HL-60 (cell line): ENCODE results near the gene NOS1AP.

Experiments
- DNase-seq, 2 experiments: peaks; one replicate each; pipeline ENCODE4 v3.0.0-alpha.2; 2010 to 2020; ENCODE audit warnings: low read depth in 1 of 2, low spot score in 1 of 2
- H3K27ac ChIP-seq: fragments of 250-450 bp; sonication (Bioruptor Pico); replicated peaks from 2 replicates; pipeline ENCODE4 v1.5.1; 2020; ENCODE audit warnings: mild to moderate bottlenecking, moderate library complexity
- H3K27me3 ChIP-seq: fragments of 250-450 bp; sonication (Bioruptor Pico); 2 replicates; pipeline ENCODE4 v1.5.1; 2021; ENCODE audit warnings: mild to moderate bottlenecking, moderate library complexity; ENCODE audit not compliant: insufficient read depth, poor library complexity, severe bottlenecking
- H3K4me3 ChIP-seq: replicated peaks from 2 replicates; pipeline ENCODE4 v1.5.1; 2011; ENCODE audit warnings: mild to moderate bottlenecking, control low read depth, low read length; ENCODE audit not compliant: insufficient read depth
- CTCF ChIP-seq: IDR thresholded peaks from one replicate; pipeline ENCODE4 v1.5.1; 2011; ENCODE audit warnings: low read length, control low read depth, inconsistent platforms; ENCODE audit not compliant: insufficient read depth
- GABPA ChIP-seq: IDR thresholded peaks from 2 replicates; pipeline ENCODE4 v1.6.1; 2012; ENCODE audit warnings: low read depth
- POLR2AphosphoS5 ChIP-seq: IDR thresholded peaks from 2 replicates; pipeline ENCODE4 v1.6.1; 2012; ENCODE audit warnings: low read depth
- REST ChIP-seq: IDR thresholded peaks from 2 replicates; pipeline ENCODE4 v1.6.1; 2012; ENCODE audit warnings: low read depth; ENCODE audit not compliant: insufficient replicate concordance
- SPI1 ChIP-seq: IDR thresholded peaks from 2 replicates; pipeline ENCODE4 v1.6.1; 2012; ENCODE audit warnings: low read depth, mild to moderate bottlenecking, borderline replicate concordance

NOS1AP gene

GRCh38 chr1:162223488-162223887, 154.0 kb downstream of the NOS1AP start:
- Histone ChIP-seq H3K27me3 (no peaks in the 10 kb centered on the region), H3K4me3 (no peak overlapping the region), H3K27ac (no peak overlapping the region)
- TF ChIP-seq SPI1: no peak
- no peak for TF ChIP-seq GABPA
- TF ChIP-seq CTCF: no peak
- no peak for TF ChIP-seq POLR2AphosphoS5
- TF ChIP-seq REST: no peak
- no peak for DNase-seq

- TF ChIP-seq SPI1 (no peak), POLR2AphosphoS5 (no peak)
- DNase-seq: no peak
- Histone ChIP-seq H3K4me3 (no peak overlapping the region), H3K27me3 (no peaks in the 10 kb centered on the region), H3K27ac (no peak overlapping the region)
These were observed 154.8 kb downstream of the NOS1AP start for GRCh38 chr1:162224267-162224666.

GRCh38 chr1:162228586-162228985, 159.1 kb downstream of the NOS1AP start:
- Histone ChIP-seq H3K27me3 (no peaks in the 10 kb centered on the region), H3K4me3 (no peak overlapping the region), H3K27ac (no peak overlapping the region)
- no peak for DNase-seq
- no peak for TF ChIP-seq GABPA
- no peak for TF ChIP-seq POLR2AphosphoS5
- TF ChIP-seq REST: no peak
- no peak for TF ChIP-seq SPI1
- no peak for TF ChIP-seq CTCF

GRCh38 chr1:162229549-162229948, 160.1 kb downstream of the NOS1AP start:
- DNase-seq: peak in 1 of 2 experiments; percentile 11
- peak overlapping the region; percentile 53 for H3K27ac ChIP-seq
- H3K27me3 ChIP-seq: no peaks in the 10 kb centered on the region
- TF ChIP-seq POLR2AphosphoS5 (no peak), SPI1 (peak; percentile 34; the same call in 1 of the 2 replicates), GABPA (no peak)
- no peak overlapping the region for H3K4me3 ChIP-seq

GRCh38 chr1:162230096-162230495, 160.6 kb downstream of the NOS1AP start:
- Histone ChIP-seq H3K27ac (peak overlapping the region; percentile 53), H3K27me3 (no peaks in the 10 kb centered on the region), H3K4me3 (no peak overlapping the region)
- TF ChIP-seq SPI1 (no peak), GABPA (no peak), CTCF (no peak), REST (peak; percentile 72)
- DNase-seq: peak in 1 of 2 experiments; percentile 26
